ENCODE measurements around the gene SUPT7L. TPM values are rescaled to one million over a fixed set of nuclear protein-coding genes. Genes with fewer than 3 reads are reported as not detected.

The SUPT7L gene
- total and polyA plus RNA-seq, 4 donors = 9.6 to 14.6 (median 11.5) TPM

DNA sequence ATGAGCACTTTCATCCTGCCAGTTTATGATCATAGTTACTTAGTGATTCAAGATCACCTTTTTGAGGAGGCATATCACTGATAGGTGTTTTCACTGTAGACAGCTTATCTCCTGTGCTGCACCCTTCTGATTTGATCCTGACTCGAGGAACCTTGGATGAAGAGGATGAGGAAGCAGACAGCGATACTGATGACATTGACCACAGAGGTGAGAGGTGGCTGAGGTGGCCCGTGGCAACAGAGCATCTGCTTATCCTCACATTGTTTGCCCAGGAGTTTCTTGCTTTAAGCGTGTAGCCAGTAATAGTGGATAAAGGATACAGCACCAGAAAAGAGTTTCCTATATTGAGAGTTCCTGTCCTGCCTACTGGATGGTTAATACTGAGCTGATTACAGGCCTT is 15.7 kb downstream of the SUPT7L start:
- Histone ChIP-seq H3K36me3 (ENCODE audit: control insufficient read depth in 4 of 4, insufficient read depth in 3 of 4, low read depth in 1 of 4, low read length in 3 of 4) (peaks cover 10 to 55% (median 39%) of the 10 kb centered on the region in 4 donors), H3K9me3 (ENCODE audit: control insufficient read depth in 4 of 4, low read length in 3 of 4) (no peaks in the 10 kb centered on the region), H3K4me1 (ENCODE audit: control insufficient read depth in 4 of 4, insufficient read depth in 4 of 4, low read length in 3 of 4) (no peaks in the 10 kb centered on the region), H3K27me3 (ENCODE audit: control insufficient read depth in 4 of 4, insufficient read depth in 4 of 4, low read length in 3 of 4) (no peaks in the 10 kb centered on the region), H3K4me3 (ENCODE audit: low read depth in 1 of 3, low read length in 3 of 3) (no peak overlapping the region), H3K9ac (ENCODE audit: low read depth in 1 of 2, low read length in 2 of 2) (no peak overlapping the region), H3K27ac (ENCODE audit: low read depth in 1 of 2, low read length in 2 of 2) (no peak overlapping the region)
- no peak for TF ChIP-seq EGR1 (IDR thresholded peaks at IDR 0.05; ENCODE audit: low read depth in 2 of 2)
- no peak for TF ChIP-seq NR2F2 (IDR thresholded peaks at IDR 0.05)
- TF ChIP-seq JUND (IDR thresholded peaks at IDR 0.05) = no peak
- TF ChIP-seq, protein P1, sequence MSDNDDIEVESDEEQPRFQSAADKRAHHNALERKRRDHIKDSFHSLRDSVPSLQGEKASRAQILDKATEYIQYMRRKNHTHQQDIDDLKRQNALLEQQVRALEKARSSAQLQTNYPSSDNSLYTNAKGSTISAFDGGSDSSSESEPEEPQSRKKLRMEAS (IDR thresholded peaks at IDR 0.05) = no peak
- TF ChIP-seq, protein P2, sequence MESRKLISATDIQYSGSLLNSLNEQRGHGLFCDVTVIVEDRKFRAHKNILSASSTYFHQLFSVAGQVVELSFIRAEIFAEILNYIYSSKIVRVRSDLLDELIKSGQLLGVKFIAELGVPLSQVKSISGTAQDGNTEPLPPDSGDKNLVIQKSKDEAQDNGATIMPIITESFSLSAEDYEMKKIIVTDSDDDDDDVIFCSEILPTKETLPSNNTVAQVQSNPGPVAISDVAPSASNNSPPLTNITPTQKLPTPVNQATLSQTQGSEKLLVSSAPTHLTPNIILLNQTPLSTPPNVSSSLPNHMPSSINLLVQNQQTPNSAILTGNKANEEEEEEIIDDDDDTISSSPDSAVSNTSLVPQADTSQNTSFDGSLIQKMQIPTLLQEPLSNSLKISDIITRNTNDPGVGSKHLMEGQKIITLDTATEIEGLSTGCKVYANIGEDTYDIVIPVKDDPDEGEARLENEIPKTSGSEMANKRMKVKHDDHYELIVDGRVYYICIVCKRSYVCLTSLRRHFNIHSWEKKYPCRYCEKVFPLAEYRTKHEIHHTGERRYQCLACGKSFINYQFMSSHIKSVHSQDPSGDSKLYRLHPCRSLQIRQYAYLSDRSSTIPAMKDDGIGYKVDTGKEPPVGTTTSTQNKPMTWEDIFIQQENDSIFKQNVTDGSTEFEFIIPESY (IDR thresholded peaks at IDR 0.05) = no peak
- no peak for TF ChIP-seq RXRA (IDR thresholded peaks at IDR 0.05)
- no peak for TF ChIP-seq FOXA2 (IDR thresholded peaks at IDR 0.05)
- TF ChIP-seq, protein P3, sequence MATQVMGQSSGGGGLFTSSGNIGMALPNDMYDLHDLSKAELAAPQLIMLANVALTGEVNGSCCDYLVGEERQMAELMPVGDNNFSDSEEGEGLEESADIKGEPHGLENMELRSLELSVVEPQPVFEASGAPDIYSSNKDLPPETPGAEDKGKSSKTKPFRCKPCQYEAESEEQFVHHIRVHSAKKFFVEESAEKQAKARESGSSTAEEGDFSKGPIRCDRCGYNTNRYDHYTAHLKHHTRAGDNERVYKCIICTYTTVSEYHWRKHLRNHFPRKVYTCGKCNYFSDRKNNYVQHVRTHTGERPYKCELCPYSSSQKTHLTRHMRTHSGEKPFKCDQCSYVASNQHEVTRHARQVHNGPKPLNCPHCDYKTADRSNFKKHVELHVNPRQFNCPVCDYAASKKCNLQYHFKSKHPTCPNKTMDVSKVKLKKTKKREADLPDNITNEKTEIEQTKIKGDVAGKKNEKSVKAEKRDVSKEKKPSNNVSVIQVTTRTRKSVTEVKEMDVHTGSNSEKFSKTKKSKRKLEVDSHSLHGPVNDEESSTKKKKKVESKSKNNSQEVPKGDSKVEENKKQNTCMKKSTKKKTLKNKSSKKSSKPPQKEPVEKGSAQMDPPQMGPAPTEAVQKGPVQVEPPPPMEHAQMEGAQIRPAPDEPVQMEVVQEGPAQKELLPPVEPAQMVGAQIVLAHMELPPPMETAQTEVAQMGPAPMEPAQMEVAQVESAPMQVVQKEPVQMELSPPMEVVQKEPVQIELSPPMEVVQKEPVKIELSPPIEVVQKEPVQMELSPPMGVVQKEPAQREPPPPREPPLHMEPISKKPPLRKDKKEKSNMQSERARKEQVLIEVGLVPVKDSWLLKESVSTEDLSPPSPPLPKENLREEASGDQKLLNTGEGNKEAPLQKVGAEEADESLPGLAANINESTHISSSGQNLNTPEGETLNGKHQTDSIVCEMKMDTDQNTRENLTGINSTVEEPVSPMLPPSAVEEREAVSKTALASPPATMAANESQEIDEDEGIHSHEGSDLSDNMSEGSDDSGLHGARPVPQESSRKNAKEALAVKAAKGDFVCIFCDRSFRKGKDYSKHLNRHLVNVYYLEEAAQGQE (IDR thresholded peaks at IDR 0.05) = no peak
- no peak for TF ChIP-seq YY1 (IDR thresholded peaks at IDR 0.05)
- TF ChIP-seq HNF4G (IDR thresholded peaks at IDR 0.05) = no peak
- TF ChIP-seq GABPA (IDR thresholded peaks at IDR 0.05 in 1 of 2, conservative IDR thresholded peaks at IDR 0.05 in 1 of 2) = no peak
- no peak for TF ChIP-seq RAD21 (IDR thresholded peaks at IDR 0.05)
- no peak for TF ChIP-seq TAF1 (conservative IDR thresholded peaks at IDR 0.05)
- no peak for TF ChIP-seq FOXA1 (IDR thresholded peaks at IDR 0.05)
- TF ChIP-seq, protein P4, sequence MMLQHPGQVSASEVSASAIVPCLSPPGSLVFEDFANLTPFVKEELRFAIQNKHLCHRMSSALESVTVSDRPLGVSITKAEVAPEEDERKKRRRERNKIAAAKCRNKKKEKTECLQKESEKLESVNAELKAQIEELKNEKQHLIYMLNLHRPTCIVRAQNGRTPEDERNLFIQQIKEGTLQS (IDR thresholded peaks at IDR 0.05) = no peak
- no peak for TF ChIP-seq SP1 (IDR thresholded peaks at IDR 0.05)
- TF ChIP-seq, protein P5, sequence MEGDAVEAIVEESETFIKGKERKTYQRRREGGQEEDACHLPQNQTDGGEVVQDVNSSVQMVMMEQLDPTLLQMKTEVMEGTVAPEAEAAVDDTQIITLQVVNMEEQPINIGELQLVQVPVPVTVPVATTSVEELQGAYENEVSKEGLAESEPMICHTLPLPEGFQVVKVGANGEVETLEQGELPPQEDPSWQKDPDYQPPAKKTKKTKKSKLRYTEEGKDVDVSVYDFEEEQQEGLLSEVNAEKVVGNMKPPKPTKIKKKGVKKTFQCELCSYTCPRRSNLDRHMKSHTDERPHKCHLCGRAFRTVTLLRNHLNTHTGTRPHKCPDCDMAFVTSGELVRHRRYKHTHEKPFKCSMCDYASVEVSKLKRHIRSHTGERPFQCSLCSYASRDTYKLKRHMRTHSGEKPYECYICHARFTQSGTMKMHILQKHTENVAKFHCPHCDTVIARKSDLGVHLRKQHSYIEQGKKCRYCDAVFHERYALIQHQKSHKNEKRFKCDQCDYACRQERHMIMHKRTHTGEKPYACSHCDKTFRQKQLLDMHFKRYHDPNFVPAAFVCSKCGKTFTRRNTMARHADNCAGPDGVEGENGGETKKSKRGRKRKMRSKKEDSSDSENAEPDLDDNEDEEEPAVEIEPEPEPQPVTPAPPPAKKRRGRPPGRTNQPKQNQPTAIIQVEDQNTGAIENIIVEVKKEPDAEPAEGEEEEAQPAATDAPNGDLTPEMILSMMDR (IDR thresholded peaks at IDR 0.05; ENCODE audit: low read depth, low read length, missing input control) = no peak
- no peak for TF ChIP-seq HNF4A (conservative IDR thresholded peaks at IDR 0.05)
- 90% methylated on average over 4 of the region's 4 CpGs for WGBS
- DNase-seq (ENCODE audit: low spot score) = no peak
